Esophagus squamous epithelium (tissue), 5 donors: Measurements from ENCODE around the gene MAP1LC3B. TPM values are rescaled to one million over a fixed set of nuclear protein-coding genes. Genes with fewer than 3 reads are reported as not detected.

Experiments used
- DNase-seq: peaks from one replicate; lab custom pipeline; 2025; lab: John Stamatoyannopoulos, UW
- H3K27ac ChIP-seq, 4 donors: fragments of 200-600 bp; sonication (generic); one replicate each; pipeline ENCODE4 v1.5.1; 2016 to 2019; ENCODE audit warnings: mild to moderate bottlenecking in 1 of 4
- H3K27me3 ChIP-seq, 4 donors: fragments of 200-600 bp; sonication (generic); 1 replicate in 3 of 4; 2 replicates in 1 of 4; pipeline versions ENCODE4 v1.5.1 to v1.6.0; 2017 to 2021; ENCODE audit warnings: antibody characterized with exemption in 1 of 4
- H3K36me3 ChIP-seq, 3 donors: fragments of 200-600 bp; sonication (generic); one replicate each; pipeline ENCODE4 v1.5.1; 2016 to 2019
- H3K4me1 ChIP-seq, 3 donors: fragments of 200-600 bp; sonication (generic); one replicate each; pipeline ENCODE4 v1.5.1; 2017 to 2019
- H3K4me3 ChIP-seq, 4 donors: fragments of 200-600 bp; sonication (generic); 1 replicate in 3 of 4; 2 replicates in 1 of 4; pipeline ENCODE4 v1.5.1; 2016 to 2019; ENCODE audit warnings: mild to moderate bottlenecking in 2 of 4, moderate library complexity in 1 of 4
- H3K9me3 ChIP-seq, 3 donors: fragments of 200-600 bp; sonication (generic); one replicate each; pipeline ENCODE4 v1.5.1; 2016 to 2019
- POLR2A ChIP-seq, 4 donors: fragments of 450-650 bp; IDR thresholded peaks; one replicate each; pipeline ENCODE4 v1.6.1; 2017; ENCODE audit warnings: antibody characterized with exemption in 4 of 4, mild to moderate bottlenecking in 4 of 4, moderate library complexity in 3 of 4
- WGBS, 2 donors: methylation state at CpG; one replicate each; pipeline ENCODE4 v1.1.5; 2018; 5-methylcytosine and 5-hydroxymethylcytosine counted together
- intact Hi-C: fragments of 100-400 bp; cut with DNase I; formaldehyde crosslinking; loops from one replicate; pipeline ENCODE4 v1.15.0; 2022
- total RNA-seq, 4 donors: library from RNA; depleted of rRNA; stranded (reverse); fragments of >200 nt; gene quantifications; one replicate each; pipeline ENCODE4 v1.1.0, GENCODE V29; 2016
- TF ChIP-seq, protein P1 (sequence below), 6 experiments: fragments of 450-650 bp in 4 of 6; fragments of 200-600 bp in 2 of 6; sonication (generic) in 2 of 6; IDR thresholded peaks; one replicate each; pipeline ENCODE4 v1.5.1; 2016 to 2019; ENCODE audit warnings: antibody characterized with exemption in 6 of 6, mild to moderate bottlenecking in 4 of 6, moderate library complexity in 4 of 6
- donor health status: DM: yes; HTN: yes; CAD: no.

The MAP1LC3B gene
- total RNA-seq, 4 donors from 2014 or later: 14.2 to 38.0 (median 24.4) TPM

DNA sequence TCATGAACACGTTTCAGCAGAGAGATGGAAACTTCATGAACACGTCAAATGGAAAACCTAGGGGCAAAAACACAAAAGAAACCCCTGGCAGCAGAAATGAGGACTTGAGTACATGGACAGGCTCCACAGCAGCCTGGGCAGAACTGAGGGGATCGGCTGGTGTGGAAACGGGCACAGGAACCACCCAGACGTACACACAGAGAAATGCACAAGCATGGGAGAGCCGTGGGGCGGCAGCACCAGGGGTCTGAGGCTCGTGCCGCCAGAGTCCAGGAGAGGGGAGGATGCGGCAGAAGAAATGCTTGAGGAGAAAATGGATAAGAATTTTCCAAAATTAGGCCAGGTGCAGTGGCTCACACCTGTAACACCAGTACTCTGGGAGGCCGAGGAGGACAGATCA, 30.0 kb downstream of the MAP1LC3B start:
- Histone ChIP-seq H3K4me1 (peaks cover 0 to 15% (median 0%) of the 10 kb centered on the region in 3 donors), H3K9me3 (no peaks in the 10 kb centered on the region), H3K27ac (no peak overlapping the region), H3K36me3 (peaks cover 0 to 98% (median 34%) of the 10 kb centered on the region in 3 donors), H3K4me3 (no peak overlapping the region), H3K27me3 (no peaks in the 10 kb centered on the region)
- WGBS, 2 donors: 82 to 86% methylated on average over 11 of the region's 11 CpGs
- DNase-seq: no peak
- intact Hi-C loops: loop anchor here (10.0 kb wide), 1 partner anchor 213 kb away; no protein-coding TSS in a partner anchor
- TF ChIP-seq POLR2A (IDR thresholded peaks at IDR 0.05): no peak
- TF ChIP-seq, protein P1, sequence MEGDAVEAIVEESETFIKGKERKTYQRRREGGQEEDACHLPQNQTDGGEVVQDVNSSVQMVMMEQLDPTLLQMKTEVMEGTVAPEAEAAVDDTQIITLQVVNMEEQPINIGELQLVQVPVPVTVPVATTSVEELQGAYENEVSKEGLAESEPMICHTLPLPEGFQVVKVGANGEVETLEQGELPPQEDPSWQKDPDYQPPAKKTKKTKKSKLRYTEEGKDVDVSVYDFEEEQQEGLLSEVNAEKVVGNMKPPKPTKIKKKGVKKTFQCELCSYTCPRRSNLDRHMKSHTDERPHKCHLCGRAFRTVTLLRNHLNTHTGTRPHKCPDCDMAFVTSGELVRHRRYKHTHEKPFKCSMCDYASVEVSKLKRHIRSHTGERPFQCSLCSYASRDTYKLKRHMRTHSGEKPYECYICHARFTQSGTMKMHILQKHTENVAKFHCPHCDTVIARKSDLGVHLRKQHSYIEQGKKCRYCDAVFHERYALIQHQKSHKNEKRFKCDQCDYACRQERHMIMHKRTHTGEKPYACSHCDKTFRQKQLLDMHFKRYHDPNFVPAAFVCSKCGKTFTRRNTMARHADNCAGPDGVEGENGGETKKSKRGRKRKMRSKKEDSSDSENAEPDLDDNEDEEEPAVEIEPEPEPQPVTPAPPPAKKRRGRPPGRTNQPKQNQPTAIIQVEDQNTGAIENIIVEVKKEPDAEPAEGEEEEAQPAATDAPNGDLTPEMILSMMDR (IDR thresholded peaks at IDR 0.05): no peak

DNA sequence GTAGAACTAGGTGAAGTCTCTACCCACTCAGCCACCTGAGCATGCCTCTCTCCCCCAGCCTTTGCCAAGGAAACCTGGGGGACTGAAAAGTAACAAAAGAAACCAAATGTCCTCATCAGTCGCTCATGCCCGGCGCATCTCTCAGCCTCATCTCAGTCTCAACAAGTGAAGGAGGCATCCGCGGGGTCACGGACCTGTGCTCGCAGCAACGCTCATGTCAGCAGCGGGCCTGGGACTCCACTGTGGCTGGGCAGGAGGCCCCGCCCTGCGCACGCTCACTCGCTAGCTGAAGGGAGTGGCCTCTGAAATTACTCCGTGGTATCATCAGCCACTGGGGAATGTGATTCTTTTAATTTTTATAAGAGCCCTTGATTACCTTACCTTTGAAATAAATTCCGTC, 31.3 kb downstream of the MAP1LC3B start:
- H3K4me1 ChIP-seq: peaks cover 0 to 15% (median 0%) of the 10 kb centered on the region in 3 donors
- intact Hi-C loops: loop anchor here (10.0 kb wide), 1 partner anchor 211 kb away; no protein-coding TSS in a partner anchor
- H3K9me3 ChIP-seq: no peaks in the 10 kb centered on the region
- no peak overlapping the region for H3K27ac ChIP-seq
- WGBS, 2 donors: 92 to 95% methylated on average over 12 to 15 of the region's 15 CpGs
- DNase-seq: no peak
- TF ChIP-seq, protein P1 (IDR thresholded peaks at IDR 0.05): no peak
- TF ChIP-seq POLR2A (IDR thresholded peaks at IDR 0.05): no peak
- H3K27me3 ChIP-seq: no peaks in the 10 kb centered on the region
- H3K4me3 ChIP-seq: no peak overlapping the region
- H3K36me3 ChIP-seq: peaks cover 0 to 97% (median 28%) of the 10 kb centered on the region in 3 donors

DNA sequence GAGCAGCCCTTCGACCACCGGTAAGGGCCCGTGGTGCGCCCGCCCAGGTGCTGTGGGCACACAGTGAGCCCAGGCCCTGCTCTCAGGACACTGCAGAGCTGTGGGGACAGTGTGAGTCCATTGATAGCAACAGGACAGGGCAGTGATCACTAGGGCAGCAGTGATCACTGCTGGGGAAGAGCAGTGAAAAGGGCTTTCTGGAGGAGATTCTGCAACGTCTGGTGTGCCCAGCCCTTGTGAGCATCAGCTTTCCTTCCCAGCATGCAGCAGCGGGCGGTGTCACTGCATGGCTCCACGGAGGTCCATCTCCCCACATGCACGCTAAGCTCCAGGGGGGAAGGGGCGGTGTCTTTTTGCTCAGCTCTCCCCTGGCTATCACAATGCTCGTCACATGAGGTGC, 32.1 kb downstream of the MAP1LC3B start:
- peaks cover 0 to 21% (median 0%) of the 10 kb centered on the region in 3 donors for H3K4me1 ChIP-seq
- H3K4me3 ChIP-seq: no peak overlapping the region
- intact Hi-C loops: loop anchor here (10.0 kb wide), 1 partner anchor 211 kb away; no protein-coding TSS in a partner anchor
- DNase-seq: no peak
- 70% methylated on average over 3 of the region's 12 CpGs; no CpG with 5 or more reads in 1 of the 2 donors for WGBS, 2 donors
- H3K27ac ChIP-seq: no peak overlapping the region
- TF ChIP-seq POLR2A (IDR thresholded peaks at IDR 0.05): no peak
- TF ChIP-seq, protein P1 (IDR thresholded peaks at IDR 0.05): no peak
- H3K9me3 ChIP-seq: no peaks in the 10 kb centered on the region
- no peaks in the 10 kb centered on the region for H3K27me3 ChIP-seq
- H3K36me3 ChIP-seq: peaks cover 0 to 97% (median 24%) of the 10 kb centered on the region in 3 donors

DNA sequence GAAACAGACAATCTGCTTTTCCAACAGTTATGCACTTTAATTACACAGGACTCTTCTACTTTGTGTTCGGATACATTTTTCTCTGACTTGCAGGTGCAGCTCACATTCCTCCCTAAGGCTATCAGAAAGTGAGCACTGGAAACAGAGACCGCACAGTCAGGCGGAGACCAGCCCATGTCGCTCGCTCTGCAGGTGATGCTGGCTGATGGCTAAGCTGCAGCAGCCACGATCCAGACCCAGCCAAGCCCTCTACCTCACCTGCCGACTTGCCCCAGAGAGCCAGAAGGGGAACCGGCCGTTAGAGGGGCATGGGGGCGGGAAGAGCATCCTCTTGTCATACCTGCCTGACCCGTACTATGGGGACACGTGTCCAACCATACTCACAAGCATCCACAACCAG, 33.8 kb downstream of the MAP1LC3B start:
- Histone ChIP-seq H3K36me3 (peaks cover 0 to 97% (median 12%) of the 10 kb centered on the region in 3 donors), H3K27me3 (no peaks in the 10 kb centered on the region), H3K4me3 (no peak overlapping the region), H3K27ac (no peak overlapping the region), H3K9me3 (no peaks in the 10 kb centered on the region), H3K4me1 (peaks cover 0 to 19% (median 0%) of the 10 kb centered on the region in 3 donors)
- intact Hi-C loops: loop anchor here (10.0 kb wide), 1 partner anchor 209 kb away; no protein-coding TSS in a partner anchor
- no peak for DNase-seq
- no peak for TF ChIP-seq POLR2A (IDR thresholded peaks at IDR 0.05)
- TF ChIP-seq, protein P1 (IDR thresholded peaks at IDR 0.05): no peak
- WGBS, 2 donors: 90 to 91% methylated on average over 9 to 11 of the region's 12 CpGs

DNA sequence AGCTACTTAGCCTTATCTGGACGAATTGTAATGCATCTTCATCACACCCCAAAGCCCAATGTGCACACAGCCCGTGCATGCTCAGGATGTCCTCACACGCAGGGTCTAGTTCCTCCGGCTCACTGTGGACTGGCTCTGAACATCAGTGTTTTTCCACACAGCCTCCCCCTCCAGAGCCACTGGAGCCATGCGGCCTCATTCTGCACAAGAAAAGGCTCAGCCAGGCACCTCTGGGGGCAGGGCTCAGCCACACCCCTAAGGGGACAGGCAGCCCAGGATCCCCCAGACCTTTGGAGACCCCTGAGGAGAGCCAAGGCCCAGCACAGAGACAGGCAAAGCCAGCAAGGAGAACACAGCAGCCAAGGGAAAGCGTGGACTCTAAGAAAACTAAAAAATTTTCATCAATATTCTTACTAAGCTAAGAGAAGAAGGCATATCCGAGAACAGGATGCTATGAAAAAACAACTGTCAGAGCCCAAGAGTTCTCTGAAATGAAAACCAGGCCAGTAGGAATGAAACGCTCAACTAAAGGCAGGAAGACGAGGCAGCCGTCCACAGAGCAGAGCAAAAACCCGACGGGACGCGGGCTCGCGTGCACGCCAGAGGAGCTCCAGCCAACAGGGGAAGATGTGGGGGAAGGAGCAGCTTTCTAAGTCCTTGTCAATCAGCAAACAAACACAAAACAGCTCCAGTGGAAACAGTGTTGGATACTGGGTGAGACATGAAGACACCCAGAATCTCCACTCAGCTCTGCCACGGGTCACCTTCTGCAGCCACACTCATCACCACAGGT, 34.5 kb downstream of the MAP1LC3B start:
- TF ChIP-seq, protein P1 (IDR thresholded peaks at IDR 0.05): no peak
- no peak for TF ChIP-seq POLR2A (IDR thresholded peaks at IDR 0.05)
- 77 to 87% methylated on average over 17 of the region's 18 CpGs for WGBS, 2 donors
- Histone ChIP-seq H3K27ac (no peak overlapping the region), H3K9me3 (no peaks in the 10 kb centered on the region), H3K4me1 (peaks cover 0 to 20% (median 2%) of the 10 kb centered on the region in 3 donors), H3K36me3 (peaks cover 0 to 93% (median 12%) of the 10 kb centered on the region in 3 donors), H3K27me3 (no peaks in the 10 kb centered on the region), H3K4me3 (no peak overlapping the region)
- intact Hi-C loops: loop anchor here (10.0 kb wide), 1 partner anchor 208 kb away; no protein-coding TSS in a partner anchor
- DNase-seq: no peak
